HTR-8/SVneo (cell line): ENCODE measurements around the gene ZNF521.

Experiments used
- DNase-seq: peaks from one replicate; pipeline ENCODE4 v3.0.0; 2011; ENCODE audit warnings: low spot score, mixed read lengths; ENCODE audit not compliant: insufficient read length
- FAIRE-seq: peaks from 2 replicates; lab custom pipeline; 2011; peaks lifted over from hg19 to GRCh38; lab: Jason Lieb, UNC

The ZNF521 gene

GRCh38 chr18:25233528-25234321 is 118.2 kb downstream of the ZNF521 start:
- DNase-seq (no peak), FAIRE-seq (no peak)

DNA sequence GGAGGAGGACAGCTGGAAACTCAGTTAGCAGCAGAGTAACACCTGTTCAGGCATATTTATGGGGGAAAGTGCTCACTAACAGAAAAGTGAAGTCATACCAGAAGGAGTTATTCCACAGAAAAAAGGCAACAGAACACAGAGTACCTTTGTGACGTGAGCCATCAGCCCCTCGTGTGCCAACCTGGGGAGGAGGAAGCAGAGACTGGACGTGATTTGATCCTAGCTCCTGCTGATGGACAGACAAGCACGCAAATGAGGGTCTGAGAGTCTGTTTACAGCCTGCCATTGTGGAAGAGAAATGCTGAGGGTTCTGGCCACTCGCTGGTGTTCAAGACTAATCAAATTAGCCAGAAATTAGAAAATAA is 120.7 kb downstream of the ZNF521 start:
- FAIRE-seq (no peak), DNase-seq (no peak)

GRCh38 chr18:25230658-25231326 is 121.2 kb downstream of the ZNF521 start:
- DNase-seq = no peak
- no peak for FAIRE-seq

- FAIRE-seq = no peak
- no peak for DNase-seq
Measured at GRCh38 chr18:25229920-25230319, 122.0 kb downstream of the ZNF521 start.

- no peak for DNase-seq
- FAIRE-seq = no peak
Measured at GRCh38 chr18:25229081-25229480, 122.9 kb downstream of the ZNF521 start.

- no peak for FAIRE-seq
Measured at GRCh38 chr18:25228410-25228809, 123.6 kb downstream of the ZNF521 start.

DNA sequence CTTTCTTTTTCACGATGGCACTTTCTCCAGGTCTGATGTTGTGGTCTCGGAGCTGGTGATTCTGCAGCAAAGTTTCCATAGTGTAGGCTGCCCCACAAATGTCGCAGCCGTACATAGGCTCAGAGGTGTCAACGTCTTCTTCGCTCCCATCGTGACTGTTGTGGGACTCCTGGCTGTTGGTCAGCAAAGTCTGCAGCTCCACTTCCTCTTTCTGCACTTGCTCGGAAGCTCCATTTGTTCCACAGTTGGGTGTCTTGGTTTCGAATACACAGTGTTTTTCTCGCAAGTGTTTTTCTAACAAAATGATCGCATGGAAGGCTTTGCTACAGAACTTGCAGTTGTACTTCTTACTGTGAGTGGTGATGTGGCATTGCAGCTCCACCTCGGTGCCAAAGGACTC is 126.8 kb downstream of the ZNF521 start:
- DNase-seq = no peak
- FAIRE-seq = no peak

More at GRCh38 chr18:25228410-25228809, 123.6 kb downstream of the ZNF521 start:
- no peak for DNase-seq

DNA sequence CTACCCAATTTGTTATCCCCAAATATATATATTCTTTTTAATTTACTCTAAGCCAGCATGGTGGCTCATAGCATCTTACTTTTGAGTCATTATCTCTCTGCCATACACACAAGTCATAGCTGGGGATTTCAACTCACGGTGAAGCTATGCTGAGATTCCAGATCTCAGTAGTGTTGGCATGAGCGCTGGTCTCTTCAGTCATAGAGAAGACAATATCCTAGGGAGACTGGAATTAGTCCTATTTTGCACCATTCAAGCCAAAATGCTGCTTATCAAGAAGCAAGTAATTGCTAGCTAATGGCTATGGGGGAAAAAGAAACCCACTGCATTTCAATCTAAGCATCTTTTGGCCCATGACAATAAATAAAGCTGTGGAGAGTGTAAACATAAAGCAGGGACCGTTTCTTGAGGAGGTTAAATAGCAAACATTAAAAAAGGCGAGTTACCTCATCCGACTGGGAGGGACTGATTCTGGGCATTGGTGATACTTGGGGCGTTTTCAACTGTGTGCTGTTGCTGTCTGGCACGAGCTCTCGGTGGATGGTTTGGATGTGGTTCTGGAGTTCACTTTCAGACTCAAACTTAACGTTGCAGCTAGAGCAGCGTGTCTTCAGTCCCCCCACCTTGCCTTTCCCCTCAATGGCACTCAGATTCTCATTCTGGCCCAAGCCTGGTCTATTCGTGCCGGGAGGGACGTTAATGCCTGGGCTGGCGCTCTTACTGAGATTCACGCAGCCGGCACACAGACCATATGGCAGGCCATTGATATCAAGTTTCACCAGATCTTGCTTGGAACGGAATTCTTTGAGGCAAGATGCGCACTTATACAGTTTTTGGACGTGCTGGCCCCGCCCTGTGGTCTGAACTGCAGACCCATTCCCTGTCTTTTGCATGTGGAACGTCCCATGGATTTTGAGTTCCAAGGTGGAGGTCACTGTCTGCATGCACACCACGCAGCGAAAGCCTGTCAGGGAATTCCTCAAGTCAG is 127.8 kb downstream of the ZNF521 start:
- DNase-seq = no peak
- no peak for FAIRE-seq

DNA sequence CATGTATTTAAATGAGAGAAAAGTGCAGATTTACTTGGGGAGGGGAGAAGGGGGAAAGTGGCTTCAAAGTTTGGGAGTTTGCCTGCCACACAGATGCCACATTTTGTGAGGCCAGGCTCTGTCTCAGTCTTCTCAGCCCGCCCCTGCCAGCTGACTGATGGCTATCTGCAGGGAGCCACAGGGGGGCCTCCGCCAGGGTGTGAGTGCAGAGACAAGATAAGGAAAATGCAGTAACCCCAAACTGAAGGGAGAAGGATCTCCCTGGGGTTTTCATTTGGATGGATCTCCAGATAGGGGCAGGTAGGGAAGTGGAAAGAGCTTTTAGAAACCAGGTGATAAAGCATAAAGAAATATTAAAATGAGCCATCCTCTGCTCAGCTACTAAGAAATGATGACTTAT is 128.8 kb downstream of the ZNF521 start:
- FAIRE-seq = no peak
- DNase-seq = no peak

GRCh38 chr18:25222648-25223047 is 129.3 kb downstream of the ZNF521 start:
- DNase-seq (no peak), FAIRE-seq (no peak)

- no peak for FAIRE-seq
- DNase-seq = no peak
Measured at GRCh38 chr18:25210622-25211021, 141.3 kb downstream of the ZNF521 start.

- DNase-seq (no peak), FAIRE-seq (no peak)
Measured at GRCh38 chr18:25192065-25192464, 159.9 kb downstream of the ZNF521 start.

DNA sequence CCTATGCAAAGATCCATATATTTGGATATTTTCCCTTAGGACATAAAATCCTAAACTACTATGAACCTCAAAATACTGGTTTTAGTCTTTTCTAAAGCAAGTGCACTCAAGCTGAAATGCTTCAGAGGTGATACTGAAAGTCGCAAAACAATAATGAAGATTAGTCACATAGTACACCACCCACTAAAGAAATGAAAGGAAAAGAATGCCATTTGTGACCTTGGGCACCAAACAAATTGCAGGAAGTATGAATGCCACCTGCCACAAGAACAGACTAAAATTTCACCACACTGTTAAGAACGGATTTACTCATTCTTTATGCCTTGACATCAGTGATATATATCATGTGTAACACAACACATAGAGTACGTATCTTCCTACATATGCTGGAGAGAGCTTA is 161.5 kb downstream of the ZNF521 start:
- no peak for FAIRE-seq

GRCh38 chr18:25189391-25190185 is 162.4 kb downstream of the ZNF521 start:
- no peak for FAIRE-seq

More for the DNA sequence above, 161.5 kb downstream of the ZNF521 start:
- no peak for DNase-seq

GRCh38 chr18:25187521-25188192 is 164.3 kb downstream of the ZNF521 start:
- DNase-seq = no peak
- no peak for FAIRE-seq

More at GRCh38 chr18:25189391-25190185, 162.4 kb downstream of the ZNF521 start:
- DNase-seq = no peak

DNA sequence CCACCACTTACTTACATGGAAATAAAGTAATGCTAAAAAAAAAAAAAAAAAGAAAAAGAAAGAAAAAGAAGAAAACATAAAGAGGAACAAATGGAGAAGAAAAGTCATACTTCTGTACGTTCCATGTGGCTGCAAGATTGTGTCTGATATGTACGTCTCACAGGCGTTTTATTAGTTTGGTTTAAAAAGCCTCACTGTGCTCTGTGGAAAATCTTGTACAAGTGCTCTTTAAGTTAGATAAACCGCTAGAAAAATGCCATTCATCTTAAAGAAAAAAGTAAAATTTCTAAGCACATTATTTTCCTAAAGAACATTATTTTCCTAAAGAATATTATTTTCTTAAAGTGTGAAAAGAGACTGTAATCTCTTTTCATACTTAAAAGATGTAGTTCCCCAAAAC is 165.1 kb downstream of the ZNF521 start:
- DNase-seq (no peak), FAIRE-seq (no peak)

- no peak for FAIRE-seq
- no peak for DNase-seq
Measured at GRCh38 chr18:25181993-25182392, 170.0 kb downstream of the ZNF521 start.

DNA sequence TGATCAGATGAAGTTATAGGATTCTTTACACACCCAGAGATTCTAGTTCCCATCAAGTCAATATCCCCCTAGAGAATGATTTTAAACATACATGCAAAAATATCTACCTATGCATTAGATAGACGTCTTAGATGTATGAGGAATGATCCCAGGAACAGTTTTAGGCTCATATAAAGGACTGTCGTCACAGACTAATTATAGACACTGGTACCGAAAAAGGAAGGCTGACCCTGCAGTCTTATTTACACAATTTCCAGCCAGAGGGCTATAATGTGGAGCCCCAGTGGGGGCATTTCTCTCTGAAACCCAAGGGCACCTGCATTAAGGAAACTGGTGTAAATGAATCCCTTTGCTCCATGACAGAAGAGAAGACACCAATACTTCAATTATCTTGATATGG is 170.4 kb downstream of the ZNF521 start:
- DNase-seq (no peak), FAIRE-seq (no peak)

DNA sequence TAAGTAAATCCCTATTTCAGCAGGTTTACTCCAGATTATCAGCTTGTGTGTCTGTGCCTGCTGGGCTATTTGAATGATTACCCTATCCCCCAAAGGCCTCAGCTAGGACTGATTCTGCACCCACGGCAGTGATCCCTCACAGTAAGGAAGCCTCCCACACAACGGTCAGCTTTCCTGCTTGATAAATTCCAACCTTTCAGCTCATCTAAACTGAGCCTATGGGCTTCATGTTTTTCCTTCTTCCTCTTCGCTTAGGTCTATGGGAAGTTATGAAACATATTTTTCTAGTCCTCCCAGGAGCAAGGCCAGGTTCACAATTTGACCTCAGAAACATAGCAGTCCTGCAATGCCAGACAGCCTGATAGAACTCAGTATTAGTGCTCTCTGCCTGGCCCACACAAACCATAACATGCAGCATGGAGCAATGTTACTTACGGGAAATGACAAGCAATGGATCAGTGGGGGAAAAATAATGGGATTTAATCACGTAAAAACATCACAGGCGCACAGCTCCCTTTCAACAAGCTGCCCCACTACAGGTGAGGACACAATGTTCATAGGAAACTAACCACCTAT is 170.9 kb downstream of the ZNF521 start:
- DNase-seq (no peak), FAIRE-seq (no peak)
